H1 (cell line): ENCODE data around the gene C19orf85. TPM values are rescaled to one million over a fixed set of nuclear protein-coding genes. Genes with fewer than 3 reads are reported as not detected.

ENCODE experiments used
- CTCF ChIA-PET: fragments of 300-600 bp; sonication (Branson Sonifier 250); formaldehyde crosslinking; loops from one replicate; lab custom pipeline; 2021; ENCODE audit not compliant: partially characterized antibody; lab: Charles Lee
- POLR2A ChIA-PET: fragments of 300-600 bp; sonication (Branson Sonifier 250); formaldehyde crosslinking; loops from one replicate; lab custom pipeline; 2021; ENCODE audit warnings: inconsistent platforms; ENCODE audit not compliant: partially characterized antibody; lab: Charles Lee
- DNase-seq, 2 experiments: peaks; one replicate each; pipeline versions ENCODE4 v3.0.0 to v3.0.0-alpha.2; 2010 to 2022; ENCODE audit warnings: low spot score in 2 of 2, low read depth in 1 of 2, mixed read lengths in 1 of 2
- FAIRE-seq: peaks from 2 replicates; lab custom pipeline; 2011; peaks lifted over from hg19 to GRCh38; lab: Jason Lieb, UNC
- H2AFZ ChIP-seq: 2 replicates; pipeline ENCODE4 v1.8.1; 2012; ENCODE audit warnings: low read length, inconsistent platforms
- H2AK5ac ChIP-seq: 2 replicates; pipeline ENCODE4 v1.6.1; 2013; ENCODE audit warnings: low read depth, low read length
- H2BK120ac ChIP-seq: replicated peaks from 2 replicates; pipeline ENCODE3; 2013; ENCODE audit warnings: low read depth, low read length, inconsistent platforms
- H2BK12ac ChIP-seq: 2 replicates; pipeline ENCODE4 v1.6.1; 2013; ENCODE audit warnings: low read depth, low read length
- H2BK15ac ChIP-seq: 2 replicates; pipeline ENCODE4 v1.6.1; 2013; ENCODE audit warnings: low read length
- H2BK20ac ChIP-seq: 2 replicates; pipeline ENCODE4 v1.6.1; 2013; ENCODE audit warnings: low read length
- H2BK5ac ChIP-seq: 2 replicates; pipeline ENCODE4 v1.6.1; 2013; ENCODE audit warnings: low read depth, low read length
- H3K14ac ChIP-seq: 2 replicates; pipeline ENCODE4 v1.6.1; 2013; ENCODE audit warnings: inconsistent platforms; ENCODE audit not compliant: insufficient read length
- H3K18ac ChIP-seq: 2 replicates; pipeline ENCODE4 v1.6.1; 2013; ENCODE audit warnings: low read length; ENCODE audit errors: extremely low read depth
- H3K23ac ChIP-seq: 2 replicates; pipeline ENCODE4 v1.6.1; 2013; ENCODE audit warnings: inconsistent platforms; ENCODE audit not compliant: insufficient read length
- H3K23me2 ChIP-seq: 2 replicates; pipeline ENCODE4 v1.6.1; 2013; ENCODE audit warnings: low read depth, low read length
- H3K27ac ChIP-seq: 2 replicates; pipeline ENCODE4 v1.6.1; 2011; ENCODE audit warnings: low read depth, low read length, inconsistent platforms
- H3K27me3 ChIP-seq, 4 experiments: replicated peaks in 1 of 4; 1 replicate in 1 of 4; 2 replicates in 3 of 4; pipeline versions ENCODE4 v1.6.1 to v1.8.1; 2011 to 2013; ENCODE audit warnings: low read length in 3 of 4, mild to moderate bottlenecking in 3 of 4, inconsistent platforms in 2 of 4, mixed read lengths in 2 of 4, moderate library complexity in 1 of 4; ENCODE audit not compliant: control insufficient read depth in 3 of 4, insufficient read depth in 3 of 4; ENCODE audit errors: extremely low read depth in 1 of 4
- H3K36me3 ChIP-seq, 4 experiments: 2 replicates each; pipeline versions ENCODE4 v1.6.1 to v1.8.1; 2011 to 2013; ENCODE audit warnings: mild to moderate bottlenecking in 4 of 4, low read length in 3 of 4, moderate library complexity in 2 of 4, control low read depth in 1 of 4, inconsistent platforms in 1 of 4; ENCODE audit not compliant: insufficient read depth in 4 of 4, control insufficient read depth in 2 of 4
- H3K4ac ChIP-seq: replicated peaks from 2 replicates; pipeline ENCODE3; 2013; ENCODE audit warnings: low read length, low read depth, mixed read lengths, inconsistent platforms; ENCODE audit not compliant: insufficient read length
- H3K4me1 ChIP-seq, 4 experiments: replicated peaks in 1 of 4; 1 replicate in 1 of 4; 2 replicates in 3 of 4; pipeline versions ENCODE4 v1.6.1 to v1.8.1; 2011 to 2013; ENCODE audit warnings: low read length in 3 of 4, inconsistent platforms in 2 of 4, mixed read lengths in 1 of 4; ENCODE audit not compliant: insufficient read depth in 4 of 4, control insufficient read depth in 3 of 4
- H3K4me2 ChIP-seq, 2 experiments: 2 replicates each; pipeline versions ENCODE4 v1.6.1 to v1.8.1; 2011 to 2013; ENCODE audit warnings: low read depth in 2 of 2, low read length in 2 of 2, control low read depth in 1 of 2, inconsistent platforms in 1 of 2, mild to moderate bottlenecking in 1 of 2; ENCODE audit not compliant: insufficient read depth in 1 of 2
- H3K4me3 ChIP-seq, 4 experiments: fragments of 200-600, 300-600 bp in 1 of 4; sonication (generic), shearing (Covaris generic), sonication (Bioruptor Twin) in 1 of 4; 2 replicates each; pipeline versions ENCODE4 v1.5.1 to v1.8.1; 2011 to 2016; ENCODE audit warnings: low read length in 4 of 4, low read depth in 3 of 4, control low read depth in 2 of 4, inconsistent platforms in 2 of 4, mild to moderate bottlenecking in 2 of 4, mixed read lengths in 1 of 4, moderate library complexity in 1 of 4; ENCODE audit not compliant: insufficient read depth in 2 of 4; ENCODE audit errors: extremely low read depth in 1 of 4
- H3K56ac ChIP-seq: replicated peaks from 2 replicates; pipeline ENCODE3; 2013; ENCODE audit warnings: low read depth, mild to moderate bottlenecking, mixed read lengths, low read length, inconsistent platforms; ENCODE audit not compliant: insufficient read length
- H3K79me1 ChIP-seq: 2 replicates; pipeline ENCODE4 v1.6.1; 2013; ENCODE audit warnings: low read depth, low read length, control low read depth
- H3K79me2 ChIP-seq, 2 experiments: 2 replicates each; pipeline versions ENCODE4 v1.6.1 to v1.8.1; 2012 to 2013; ENCODE audit warnings: low read length in 2 of 2, mild to moderate bottlenecking in 2 of 2, inconsistent platforms in 1 of 2; ENCODE audit not compliant: insufficient read depth in 2 of 2, control insufficient read depth in 1 of 2
- H3K9ac ChIP-seq, 4 experiments: replicated peaks in 1 of 4; 1 replicate in 1 of 4; 2 replicates in 3 of 4; pipeline versions ENCODE4 v1.6.1 to v1.8.1; 2011 to 2013; ENCODE audit warnings: low read depth in 3 of 4, low read length in 3 of 4, control low read depth in 2 of 4, mild to moderate bottlenecking in 2 of 4, moderate library complexity in 2 of 4, inconsistent platforms in 1 of 4; ENCODE audit errors: extremely low read depth in 1 of 4
- H3K9me3 ChIP-seq, 2 experiments: 2 replicates each; pipeline versions ENCODE4 v1.6.1 to v1.8.1; 2012 to 2013; ENCODE audit warnings: mild to moderate bottlenecking in 2 of 2, moderate library complexity in 2 of 2, control low read depth in 1 of 2, inconsistent platforms in 1 of 2, low read depth in 1 of 2, low read length in 1 of 2, mixed read lengths in 1 of 2; ENCODE audit not compliant: insufficient read depth in 2 of 2
- H4K20me1 ChIP-seq, 2 experiments: replicated peaks in 1 of 2; 2 replicates each; pipeline versions ENCODE3 to v1.8.1; 2011 to 2013; ENCODE audit warnings: inconsistent platforms in 2 of 2, low read length in 2 of 2, mild to moderate bottlenecking in 1 of 2; ENCODE audit not compliant: insufficient read depth in 2 of 2, control insufficient read depth in 1 of 2
- H4K5ac ChIP-seq: 2 replicates; pipeline ENCODE4 v1.6.1; 2013; ENCODE audit warnings: low read length, low read depth, mixed read lengths, inconsistent platforms; ENCODE audit not compliant: insufficient read length
- H4K8ac ChIP-seq: 2 replicates; pipeline ENCODE4 v1.8.0; 2013; ENCODE audit warnings: mild to moderate bottlenecking, moderate library complexity, low read length, inconsistent platforms; ENCODE audit not compliant: insufficient read depth; ENCODE audit errors: extremely low read depth
- H4K91ac ChIP-seq: replicated peaks from 2 replicates; pipeline ENCODE3; 2013; ENCODE audit warnings: low read length, mixed read lengths, inconsistent platforms; ENCODE audit not compliant: insufficient read length
- CBX8 ChIP-seq: fragments of 300-800, 300-1000 bp; sonication (generic); IDR thresholded peaks from 2 replicates; pipeline ENCODE4 v1.7.1; 2016; ENCODE audit warnings: low read depth, low read length, borderline replicate concordance
- EP300 ChIP-seq, 2 experiments: IDR thresholded peaks; 1 replicate in 1 of 2; 2 replicates in 1 of 2; pipeline ENCODE4 v1.6.1; 2011 to 2012; ENCODE audit warnings: low read depth in 2 of 2, low read length in 2 of 2, mild to moderate bottlenecking in 2 of 2, borderline replicate concordance in 1 of 2, inconsistent platforms in 1 of 2, moderate library complexity in 1 of 2
- KDM5A ChIP-seq: fragments of 200-600 bp; IDR thresholded peaks from 2 replicates; pipeline ENCODE4 v1.7.1; 2012; ENCODE audit warnings: mild to moderate bottlenecking, low read length, inconsistent platforms, mixed read lengths
- NANOG ChIP-seq: IDR thresholded peaks from 2 replicates; pipeline ENCODE4 v1.6.1; 2011; ENCODE audit warnings: low read length, low read depth, mild to moderate bottlenecking, inconsistent platforms; ENCODE audit not compliant: insufficient read depth, poor library complexity, severe bottlenecking
- RBBP5 ChIP-seq: IDR thresholded peaks from 2 replicates; pipeline ENCODE4 v1.7.1; 2012; ENCODE audit warnings: low read depth, mild to moderate bottlenecking, inconsistent platforms, low read length, moderate library complexity, borderline replicate concordance
- RNF2 ChIP-seq: fragments of 200-900, 300-1000 bp; sonication (generic); IDR thresholded peaks from 2 replicates; pipeline ENCODE4 v1.7.1; 2016; ENCODE audit warnings: borderline replicate concordance, low read depth, mild to moderate bottlenecking, antibody characterized with exemption, low read length; ENCODE audit not compliant: poor library complexity, severe bottlenecking; ENCODE audit errors: missing control alignments
- SP1 ChIP-seq: IDR thresholded peaks from 2 replicates; pipeline ENCODE4 v1.6.1; 2011; ENCODE audit warnings: low read depth, low read length
- WGBS, 2 experiments: shearing (Covaris generic) in 1 of 2; methylation state at CpG; one replicate each; pipeline versions ENCODE4 v1.1.6 to v1.1.7; 2013 to 2015; ENCODE audit warnings: low lambda C conversion rate in 2 of 2, mixed read lengths in 2 of 2, inconsistent platforms in 1 of 2, low coverage in 1 of 2, missing lambda C conversion rate in 1 of 2; ENCODE audit not compliant: insufficient replicate concordance in 2 of 2, insufficient coverage in 1 of 2, insufficient read length in 1 of 2; ENCODE audit errors: extremely low coverage in 1 of 2, missing lambda C conversion rate in 1 of 2; 5-methylcytosine and 5-hydroxymethylcytosine counted together
- polyA plus RNA-seq, 7 experiments: library from polyadenylated mRNA; depleted of rRNA in 3 of 7; stranded (reverse) in 5 of 7; unstranded in 2 of 7; fragments of >200 nt in 5 of 7; fragments of 200-250 nt in 2 of 7; gene quantifications; 1 replicate in 5 of 7; 2 replicates in 1 of 7; 4 replicates in 1 of 7; pipeline versions ENCODE4 v1.2.1 to v1.2.3, GENCODE V29; 2011 to 2013; ENCODE audit warnings: missing spikeins in 2 of 7, mixed read lengths in 2 of 7
- total RNA-seq: library from RNA; stranded (reverse); fragmentation: NEBNext Ultra II Directional; extraction: Animal tissue kit (Norgen Biotek cat#: 25700); gene quantifications from 2 replicates; pipeline ENCODE4 v1.2.1, GENCODE V29; 2021

The C19orf85 gene
- total and polyA plus RNA-seq, 2 of the 8 experiments (the other 6 are each of a cell fraction or from before 2014, with no cell fraction given), result 2.2 to 3.2 TPM

DNA sequence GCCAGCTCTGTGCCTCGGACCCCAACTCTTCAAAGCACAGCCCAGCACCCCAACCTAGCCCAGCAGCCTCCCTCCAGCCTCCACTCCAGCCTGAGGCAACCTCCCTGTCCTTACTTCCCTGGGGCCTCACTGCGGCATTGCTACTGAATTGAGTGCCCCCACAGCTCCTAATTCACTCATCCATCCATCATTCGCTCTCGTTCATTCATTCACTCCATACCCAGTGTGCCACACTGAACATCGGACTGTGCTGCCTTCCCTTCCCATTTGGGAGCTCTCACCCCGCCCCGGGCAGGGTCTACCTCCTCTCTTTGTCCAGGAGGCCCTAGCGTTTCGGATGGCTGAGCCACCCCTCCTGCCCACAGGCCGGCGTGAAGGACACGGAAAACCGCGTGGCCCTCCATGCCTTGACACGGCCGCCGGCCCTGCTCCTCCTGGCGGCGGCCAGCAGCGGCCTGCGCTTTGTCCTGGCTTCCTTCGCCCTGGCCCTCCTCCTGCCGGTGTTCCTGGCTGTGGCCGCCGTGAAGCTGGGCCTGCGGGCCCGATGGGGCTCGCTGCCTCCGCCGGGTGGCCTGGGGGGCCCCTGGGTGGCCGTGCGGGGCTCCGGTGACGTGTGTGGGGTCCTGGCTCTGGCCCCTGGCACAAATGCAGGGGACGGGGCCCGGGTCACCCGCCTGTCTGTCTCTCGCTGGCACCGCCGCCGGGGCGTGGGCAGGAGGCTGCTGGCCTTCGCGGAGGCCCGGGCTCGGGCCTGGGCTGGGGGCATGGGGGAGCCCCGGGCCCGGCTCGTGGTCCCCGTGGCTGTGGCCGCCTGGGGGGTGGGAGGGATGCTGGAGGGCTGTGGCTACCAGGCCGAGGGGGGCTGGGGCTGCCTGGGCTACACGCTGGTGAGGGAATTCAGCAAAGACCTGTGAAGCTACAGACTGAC lies 21.8 kb upstream of the C19orf85 start:
- Histone ChIP-seq H3K27me3 (no peaks in the 10 kb centered on the region), H4K20me1 (peaks cover 0 to 6% of the 10 kb centered on the region in 2 experiments), H3K4me3 (peak overlapping the region in 1 of 4 experiments; percentile 88; a peak in 5 of 8 replicates), H4K8ac (peak overlapping the region; percentile 87), H4K91ac (no peak overlapping the region), H3K56ac (no peak overlapping the region), H3K14ac (no peak overlapping the region), H3K79me1 (peaks cover 4% of the 10 kb centered on the region; the same call in 1 of the 2 replicates), H2AFZ (no peak overlapping the region), H2BK120ac (no peak overlapping the region), H3K23me2 (peaks cover 11% of the 10 kb centered on the region), H3K23ac (no peak overlapping the region), H3K36me3 (peaks cover 0 to 10% (median 0%) of the 10 kb centered on the region in 4 experiments; a peak in 2 of 8 replicates), H2BK5ac (no peak overlapping the region), H3K18ac (no peak overlapping the region), H3K27ac (peak overlapping the region; percentile 40), H2AK5ac (no peak overlapping the region), H3K9ac (no peak overlapping the region), H2BK20ac (no peak overlapping the region), H3K79me2 (peaks cover 0 to 5% of the 10 kb centered on the region in 2 experiments; a peak in 1 of 4 replicates), H4K5ac (no peak overlapping the region), H2BK12ac (peak overlapping the region; percentile 39; the same call in 1 of the 2 replicates), H3K4me2 (peak overlapping the region in 1 of 2 experiments; percentile 68; a peak in 2 of 4 replicates), H3K4ac (no peak overlapping the region), H2BK15ac (0 out of 2 replicates have a peak overlapping the region, but pooled peaks have one; percentile 61), H3K9me3 (no peaks in the 10 kb centered on the region), H3K4me1 (peaks cover 0 to 50% (median 33%) of the 10 kb centered on the region in 4 experiments; a peak in 6 of 7 replicates)
- 87% methylated on average over 41 of the region's 53 CpGs; no CpG with 5 or more reads in 1 of the 2 experiments for WGBS, 2 experiments
- FAIRE-seq (no peak), DNase-seq (no peak)
- CTCF ChIA-PET, result interaction anchor here (0.6 to 3.9 kb wide), 14 partner anchors 12 to 1136 kb away, joined by 3 to 28 read pairs (median 4); no protein-coding TSS in a partner anchor
- POLR2A ChIA-PET, result interaction anchor here (0.6 to 7.5 kb wide), 16 partner anchors 7 to 149 kb away, joined by 3 to 57 read pairs (median 6); partner anchors contain the start of genes UBE2S, ZNF628 and ZNF865
- TF ChIP-seq KDM5A (no peak), EP300 (IDR thresholded peaks at IDR 0.05; ENCODE audit: borderline replicate concordance in 1 of 2, low read depth in 2 of 2, low read length in 2 of 2) (no peak), NANOG (no peak), CBX8 (no peak), RNF2 (no peak), SP1 (no peak), RBBP5 (no peak)
